Erythroblast (primary cell): Measurements from ENCODE around the gene SCN10A.

Experiments
- DNase-seq, 2 experiments: peaks; one replicate each; lab custom pipeline; 2025; lab: John Stamatoyannopoulos, UW
- GATA1 ChIP-seq: IDR thresholded peaks from 2 replicates; pipeline ENCODE4 v1.6.1; 2011; ENCODE audit warnings: low read depth, mild to moderate bottlenecking, control low read depth, low read length, moderate library complexity
- POLR2A ChIP-seq: IDR thresholded peaks from 2 replicates; pipeline ENCODE4 v1.6.1; 2011; ENCODE audit warnings: mild to moderate bottlenecking, low read length

Gene SCN10A

GRCh38 chr3:38742550-38742949 is 73.5 kb downstream of the SCN10A start:
- no peak for DNase-seq
- no peak for TF ChIP-seq POLR2A
- no peak for TF ChIP-seq GATA1

DNA sequence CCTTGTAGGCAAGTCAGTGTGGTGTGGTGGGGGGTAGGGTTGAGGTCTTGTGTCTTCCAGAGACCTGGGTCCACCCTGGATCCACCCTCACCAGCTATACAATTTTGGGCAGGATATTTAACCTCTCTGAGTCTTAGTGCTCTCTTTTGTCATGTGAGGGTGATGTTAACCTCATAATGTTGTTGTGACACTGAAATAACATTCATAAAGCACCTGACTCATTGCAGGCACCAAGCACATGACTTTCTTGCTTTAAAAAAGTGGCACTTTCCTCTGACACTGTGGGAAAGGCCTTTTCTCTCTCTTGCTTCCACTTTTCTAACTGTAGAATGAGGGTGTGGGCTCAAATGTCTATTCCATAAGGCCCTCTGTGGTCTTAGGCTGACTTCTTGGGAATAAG is 75.5 kb downstream of the SCN10A start:
- TF ChIP-seq GATA1, result no peak
- no peak for DNase-seq

- TF ChIP-seq GATA1 (no peak), POLR2A (no peak)
- DNase-seq, result no peak
These were observed 76.1 kb downstream of the SCN10A start for GRCh38 chr3:38739931-38740330.

DNA sequence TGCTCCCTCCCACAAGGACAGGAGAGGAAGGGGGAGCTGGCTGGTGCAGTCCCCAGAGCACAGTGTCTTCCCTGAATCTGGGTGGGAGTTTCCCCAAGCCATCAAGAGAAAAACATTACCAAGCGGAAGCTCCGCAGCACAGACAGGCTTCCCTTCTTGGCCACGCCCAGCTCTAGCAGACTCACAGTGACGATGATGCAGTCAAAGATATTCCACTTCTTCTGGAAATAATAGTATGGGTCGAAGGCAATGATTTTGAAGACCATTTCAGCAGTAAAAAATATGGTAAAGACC is 76.7 kb downstream of the SCN10A start:
- DNase-seq, result no peak
- TF ChIP-seq GATA1 (no peak), POLR2A (no peak)

GRCh38 chr3:38738630-38739395 is 77.2 kb downstream of the SCN10A start:
- peak; percentile 42 to 61 for DNase-seq
- TF ChIP-seq GATA1 (no peak), POLR2A (no peak)

- peak in 1 of 2 experiments; percentile 29 for DNase-seq
- no peak for TF ChIP-seq POLR2A
- TF ChIP-seq GATA1, result no peak
These were observed 84.5 kb downstream of the SCN10A start for GRCh38 chr3:38731522-38731921.

- TF ChIP-seq GATA1, result no peak
- TF ChIP-seq POLR2A, result no peak
- DNase-seq, result no peak
These were observed 85.7 kb downstream of the SCN10A start for GRCh38 chr3:38730281-38730680.

DNA sequence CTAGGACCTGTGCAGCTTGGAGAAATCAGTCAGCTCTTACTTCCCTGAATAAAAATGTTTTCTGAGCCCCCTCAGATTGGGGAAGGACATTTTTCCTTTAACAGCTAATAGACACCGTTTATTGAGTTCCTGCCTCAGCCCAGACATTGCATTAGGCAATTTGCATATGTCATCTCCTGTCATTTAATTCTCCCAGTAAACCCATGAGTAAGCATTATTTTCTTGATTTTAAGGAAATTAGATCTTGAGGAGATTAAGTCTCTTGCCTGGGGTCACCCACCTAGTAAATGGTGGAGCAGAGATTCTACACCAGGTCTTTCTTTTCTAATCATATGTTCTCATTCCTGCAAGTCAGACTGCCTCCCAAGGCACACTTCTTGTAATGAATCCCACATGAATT is 88.0 kb downstream of the SCN10A start:
- TF ChIP-seq POLR2A (no peak), GATA1 (no peak)
- DNase-seq, result no peak

DNA sequence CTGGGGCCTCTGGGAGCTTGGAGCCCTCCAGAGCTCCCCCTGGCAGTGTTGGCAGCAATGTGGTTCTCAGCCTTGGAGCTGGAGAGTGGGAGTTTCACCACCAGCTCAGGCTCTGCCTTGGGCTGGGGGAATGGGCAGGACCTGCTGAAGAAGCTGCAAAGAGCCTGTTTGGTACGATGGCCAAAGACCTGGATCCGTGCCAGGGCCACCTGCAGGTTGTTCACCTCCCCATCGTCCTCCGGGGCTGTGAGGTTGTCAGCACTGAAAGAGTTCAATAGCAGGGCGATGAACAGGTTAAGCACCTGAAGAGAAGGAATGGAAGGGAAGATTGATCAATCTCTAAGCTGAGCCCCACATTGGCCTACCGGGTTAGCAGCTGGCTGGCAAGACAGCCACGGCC is 89.3 kb downstream of the SCN10A start:
- TF ChIP-seq POLR2A (no peak), GATA1 (no peak)
- DNase-seq, result no peak

DNA sequence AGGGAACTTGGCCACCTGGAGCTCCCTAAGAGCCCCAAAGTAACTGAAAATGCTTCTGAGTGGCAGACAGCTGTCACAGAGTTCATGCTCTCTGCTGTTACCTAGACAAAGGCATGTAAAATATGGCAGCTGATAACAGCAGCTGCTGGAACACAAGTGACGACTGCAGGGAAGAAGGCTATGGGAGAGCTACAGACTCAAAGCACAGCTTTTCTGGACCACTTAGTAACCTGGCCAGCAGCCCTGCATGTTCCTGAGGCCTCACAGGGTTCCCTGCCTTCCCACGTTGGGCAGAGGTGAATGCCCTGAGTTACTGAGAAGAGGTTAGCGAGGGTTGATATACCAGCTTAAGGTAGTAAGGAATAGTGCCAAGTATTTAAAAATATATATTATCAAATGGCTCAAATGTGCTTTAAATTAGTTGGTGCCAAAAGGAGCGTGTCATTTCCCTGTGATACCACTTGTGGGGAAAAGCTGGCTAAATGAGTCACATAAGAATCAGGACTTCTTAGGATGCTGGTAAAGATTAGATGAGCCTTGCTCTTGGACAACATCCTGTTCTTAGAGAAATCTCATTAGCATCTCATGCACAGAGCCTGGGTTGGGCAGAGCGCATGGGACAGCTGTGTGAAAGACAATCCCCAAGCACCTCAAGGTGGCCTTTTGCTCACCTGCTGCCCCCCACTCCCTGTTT is 90.1 kb downstream of the SCN10A start:
- peak; percentile 65 to 84 for DNase-seq
- TF ChIP-seq POLR2A (no peak), GATA1 (no peak)

- no peak for TF ChIP-seq POLR2A
- no peak for TF ChIP-seq GATA1
- no peak for DNase-seq
These were observed 91.7 kb downstream of the SCN10A start for GRCh38 chr3:38724392-38724736.

- peak; percentile 70 for TF ChIP-seq GATA1
- no peak for TF ChIP-seq POLR2A
- DNase-seq, result peak; percentile 85 to 94
These were observed 92.2 kb downstream of the SCN10A start for GRCh38 chr3:38723569-38724391.

DNA sequence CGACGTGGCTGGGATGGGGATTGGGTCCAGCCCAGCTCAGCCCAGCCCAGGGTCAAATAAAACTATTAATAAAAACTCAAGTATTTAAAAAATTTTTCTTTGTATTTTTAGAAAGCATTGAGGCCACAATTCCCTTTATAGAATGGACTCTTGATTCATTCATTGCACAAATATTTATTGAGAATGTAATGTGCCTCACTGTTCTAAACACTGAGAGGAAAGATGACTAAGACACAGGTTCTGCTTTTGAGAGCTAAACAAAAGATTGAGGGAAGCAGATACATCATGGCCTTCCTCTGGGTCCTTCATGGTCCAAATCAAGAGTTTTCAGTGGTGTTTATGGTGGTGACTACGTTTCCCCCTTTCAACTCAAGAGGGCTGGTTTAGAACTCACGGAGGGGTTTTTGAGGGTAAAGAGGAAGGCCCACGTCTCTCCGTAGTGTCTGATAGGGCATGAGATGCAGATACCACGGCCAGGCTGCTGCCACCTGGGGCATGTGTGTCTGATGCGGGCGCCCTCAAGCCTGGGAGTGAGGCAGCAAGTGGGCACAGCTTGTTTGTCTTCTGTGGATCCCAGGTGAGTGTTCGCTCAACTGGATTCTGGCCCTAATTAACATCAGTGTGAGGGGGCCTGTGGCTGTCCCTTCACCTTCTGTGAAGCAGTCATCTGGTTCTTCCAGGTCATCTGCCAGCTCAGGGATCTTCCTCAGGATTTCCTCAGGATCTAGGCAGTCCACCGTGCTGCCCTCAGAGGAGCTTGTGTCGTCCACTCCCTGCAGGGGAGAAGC is 93.0 kb downstream of the SCN10A start:
- no peak for DNase-seq
- TF ChIP-seq GATA1 (no peak), POLR2A (no peak)
